GM21529 (cell line): ENCODE results near the gene TTF2.
"Not testable (repeated sequence)": the region's sequence is repeated elsewhere in the genome, so short reads cannot be mapped to it uniquely, and the experiment has no call there.

ENCODE experiments used
- ATAC-seq: cut with Tn5 transposase; IDR thresholded peaks from one replicate; pipeline ENCODE4 v1.9.1; 2021; ENCODE audit not compliant: unreplicated experiment

Gene TTF2

DNA sequence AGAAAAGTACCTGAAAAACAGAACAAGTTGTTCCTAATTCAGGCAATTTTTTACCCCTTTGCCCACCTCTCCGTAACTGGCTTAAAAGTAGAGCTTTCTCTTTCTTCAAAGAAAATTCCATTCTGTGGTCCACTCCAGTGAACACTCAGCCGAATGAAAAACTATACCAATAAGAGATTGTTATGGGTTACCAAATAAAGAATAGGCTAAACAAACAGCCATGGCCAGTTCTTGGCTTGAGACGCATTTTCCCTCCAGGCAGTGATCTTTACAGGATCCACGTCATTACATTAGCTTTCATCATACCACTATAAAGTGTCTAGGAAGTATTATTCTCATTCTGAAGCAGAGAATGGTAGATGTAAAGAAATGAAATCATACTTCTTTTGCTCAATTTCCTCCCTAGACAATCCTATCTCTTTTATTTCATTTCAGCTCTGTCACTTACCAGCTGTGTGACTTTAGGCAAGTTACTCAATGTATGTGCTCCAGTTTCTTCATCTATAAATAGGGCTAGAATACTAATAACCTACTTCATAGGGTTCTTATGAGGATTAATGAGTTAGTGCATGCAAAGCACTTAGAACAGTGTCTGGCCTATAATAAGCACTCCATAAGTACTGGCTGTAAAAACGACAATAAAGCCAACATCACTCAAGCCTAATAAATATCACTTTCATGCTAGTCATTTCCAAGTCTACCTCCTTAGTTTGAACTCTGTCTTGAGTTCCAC is 87.9 kb downstream of the TTF2 start:
- ATAC-seq: no peak

DNA sequence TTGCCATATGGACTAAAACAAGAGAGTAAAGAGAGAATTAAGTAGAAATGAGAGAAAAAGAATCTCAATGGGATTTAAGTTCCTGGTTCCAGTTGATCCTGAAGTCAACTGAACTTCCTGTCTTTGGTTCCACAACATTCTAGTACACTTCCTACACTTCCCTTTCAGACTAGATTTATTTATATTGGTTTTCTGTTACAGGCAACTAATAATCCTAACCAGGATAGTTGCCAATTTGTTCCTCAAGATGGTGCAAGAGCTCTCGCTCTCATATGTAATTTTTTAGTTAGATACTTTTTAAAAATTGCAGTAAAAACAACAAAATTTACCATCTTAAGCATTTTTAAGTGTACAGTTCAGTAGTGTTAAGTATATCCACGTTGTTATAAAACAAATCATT is 90.2 kb downstream of the TTF2 start:
- ATAC-seq: no peak

DNA sequence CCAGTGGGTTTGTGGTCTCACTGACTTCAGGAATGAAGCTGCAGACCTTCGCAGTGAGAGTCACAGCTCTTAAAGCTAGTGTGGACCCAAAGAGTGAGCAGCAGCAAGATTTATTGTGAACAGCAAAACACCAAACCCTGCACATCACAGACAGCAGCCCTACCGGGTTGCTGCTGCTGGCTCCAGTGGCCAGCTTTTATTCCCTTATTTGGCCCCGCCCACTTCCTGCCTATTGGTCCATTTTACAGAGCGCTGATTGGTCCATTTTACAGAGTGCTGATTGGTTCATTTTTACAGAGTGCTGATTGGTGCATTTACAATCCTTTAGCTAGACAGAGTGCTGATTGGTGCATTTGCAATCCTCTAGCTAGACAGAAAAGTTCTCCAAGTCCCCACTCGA is 91.2 kb downstream of the TTF2 start:
- ATAC-seq: not testable (repeated sequence)
